RPMI8226 (cell line): ENCODE results near the gene BIN1.
A peak's percentile ranks its signal among the peaks of the same experiment; 100 is the strongest.

Experiments used
- DNase-seq: peaks from one replicate; pipeline ENCODE4 v3.0.0-alpha.2; 2015

BIN1 gene

GRCh38 chr2:127071901-127072328, 35.0 kb downstream of the BIN1 start:
- DNase-seq, result no peak

- DNase-seq, result no peak
Measured at GRCh38 chr2:127070221-127070620, 36.7 kb downstream of the BIN1 start.

- no peak for DNase-seq
Measured at GRCh38 chr2:127069536-127069935, 37.4 kb downstream of the BIN1 start.

GRCh38 chr2:127069003-127069402, 38.0 kb downstream of the BIN1 start:
- no peak for DNase-seq

GRCh38 chr2:127068351-127068741, 38.6 kb downstream of the BIN1 start:
- no peak for DNase-seq

- peak; percentile 58 for DNase-seq
Measured at GRCh38 chr2:127067620-127068350, 39.2 kb downstream of the BIN1 start.

- no peak for DNase-seq
Measured at GRCh38 chr2:127066942-127067341, 40.0 kb downstream of the BIN1 start.

GRCh38 chr2:127065940-127066318, 41.0 kb downstream of the BIN1 start:
- no peak for DNase-seq

GRCh38 chr2:127065299-127065939, 41.5 kb downstream of the BIN1 start:
- DNase-seq, result no peak

GRCh38 chr2:127064642-127065250, 42.2 kb downstream of the BIN1 start:
- DNase-seq, result peak; percentile 86

GRCh38 chr2:127063701-127064590, 43.0 kb downstream of the BIN1 start:
- DNase-seq, result no peak

GRCh38 chr2:127061375-127062273, 45.3 kb downstream of the BIN1 start:
- DNase-seq, result no peak

- no peak for DNase-seq
Measured at GRCh38 chr2:127060264-127060945, 46.5 kb downstream of the BIN1 start.

- no peak for DNase-seq
Measured at GRCh38 chr2:127059559-127059958, 47.4 kb downstream of the BIN1 start.

- no peak for DNase-seq
Measured at GRCh38 chr2:127058954-127059252, 48.1 kb downstream of the BIN1 start.

GRCh38 chr2:127058246-127058953, 48.6 kb downstream of the BIN1 start:
- no peak for DNase-seq

GRCh38 chr2:127057371-127058245, 49.3 kb downstream of the BIN1 start:
- no peak for DNase-seq

- no peak for DNase-seq
Measured at GRCh38 chr2:127056631-127057370, 50.2 kb downstream of the BIN1 start.

- DNase-seq, result no peak
Measured at GRCh38 chr2:127056086-127056485, 50.9 kb downstream of the BIN1 start.

- no peak for DNase-seq
Measured at GRCh38 chr2:127055786-127056076, 51.2 kb downstream of the BIN1 start.
